A673 (cell line): ENCODE results near the gene WWP2. TPM values are rescaled to one million over a fixed set of nuclear protein-coding genes. Genes with fewer than 3 reads are reported as not detected.

Experiments
- BruUV-seq: library from RNA; stranded (reverse); fragments of 400-500 nt; replicated peaks from 2 replicates; lab custom pipeline; 2021; lab: Mats Ljungman, UMichigan
- CTCF ChIA-PET: fragments of 300-600 bp; sonication (Branson Sonifier 250); formaldehyde crosslinking; loops from one replicate; lab custom pipeline; 2022; ENCODE audit warnings: antibody characterized with exemption; lab: Charles Lee
- POLR2A ChIA-PET: fragments of 300-600 bp; sonication (Branson Sonifier 250); formaldehyde crosslinking; loops from one replicate; lab custom pipeline; 2022; ENCODE audit warnings: antibody characterized with exemption; ENCODE audit not compliant: low non-redundant PET; lab: Charles Lee
- DNase-seq: peaks from one replicate; pipeline ENCODE4 v3.0.0-alpha.2; 2015; ENCODE audit warnings: low spot score
- H3K27ac ChIP-seq: fragments of 200-600 bp; sonication (generic); 2 replicates; pipeline ENCODE4 v1.5.1; 2016; ENCODE audit warnings: mixed run types, low read depth, mild to moderate bottlenecking, mixed read lengths, antibody characterized with exemption, low read length; ENCODE audit not compliant: poor library complexity, severe bottlenecking
- H3K27me3 ChIP-seq: fragments of 200-600 bp; sonication (generic); replicated peaks from 2 replicates; pipeline ENCODE4 v1.6.1; 2017; ENCODE audit warnings: mixed run types, low read depth, mild to moderate bottlenecking, mixed read lengths, antibody characterized with exemption, low read length; ENCODE audit not compliant: insufficient read depth, poor library complexity
- H3K36me3 ChIP-seq: fragments of 200-600 bp; sonication (generic); 2 replicates; pipeline ENCODE4 v1.6.1; 2016; ENCODE audit warnings: mixed run types, mild to moderate bottlenecking, mixed read lengths, antibody characterized with exemption, low read length; ENCODE audit not compliant: insufficient read depth, poor library complexity, severe bottlenecking
- H3K4me1 ChIP-seq: fragments of 200-600 bp; sonication (generic); 2 replicates; pipeline ENCODE4 v1.6.1; 2017; ENCODE audit warnings: mixed run types, mild to moderate bottlenecking, mixed read lengths, antibody characterized with exemption, low read length; ENCODE audit not compliant: insufficient read depth, poor library complexity, severe bottlenecking
- H3K4me3 ChIP-seq: fragments of 200-600 bp; sonication (generic); 2 replicates; pipeline ENCODE4 v1.5.1; 2016; ENCODE audit warnings: low read depth, mixed run types, mild to moderate bottlenecking, mixed read lengths, low read length; ENCODE audit not compliant: poor library complexity, severe bottlenecking
- H3K9me3 ChIP-seq: fragments of 200-600 bp; sonication (generic); 2 replicates; pipeline ENCODE4 v1.6.1; 2016; ENCODE audit warnings: mixed run types, low read depth, mild to moderate bottlenecking, mixed read lengths, antibody characterized with exemption, low read length; ENCODE audit not compliant: poor library complexity, severe bottlenecking
- EZH2 ChIP-seq: fragments of 200-600 bp; sonication (generic); IDR thresholded peaks from 2 replicates; pipeline ENCODE4 v1.6.1; 2017; ENCODE audit warnings: borderline replicate concordance, low read depth, mild to moderate bottlenecking, mixed read lengths, antibody characterized with exemption, low read length; ENCODE audit not compliant: poor library complexity, severe bottlenecking
- intact Hi-C: fragments of 100-400 bp; cut with micrococcal nuclease; formaldehyde crosslinking; loops from one replicate; pipeline ENCODE4 v1.10.0; 2022; ENCODE audit not compliant: unreplicated experiment
- total RNA-seq: library from RNA; stranded (reverse); gene quantifications from 2 replicates; pipeline ENCODE4 v1.2.3, GENCODE V29; 2021
- TF ChIP-seq, protein P1 (sequence below): fragments of 300-800, 200-600 bp; sonication (generic); conservative IDR thresholded peaks from 2 replicates; pipeline ENCODE4 v1.5.1; 2017; ENCODE audit warnings: low read depth, mild to moderate bottlenecking, antibody characterized with exemption, low read length, moderate library complexity, mixed read lengths

WWP2 gene
- total RNA-seq, 1 experiment from 2014 or later, result 32.4 TPM

DNA sequence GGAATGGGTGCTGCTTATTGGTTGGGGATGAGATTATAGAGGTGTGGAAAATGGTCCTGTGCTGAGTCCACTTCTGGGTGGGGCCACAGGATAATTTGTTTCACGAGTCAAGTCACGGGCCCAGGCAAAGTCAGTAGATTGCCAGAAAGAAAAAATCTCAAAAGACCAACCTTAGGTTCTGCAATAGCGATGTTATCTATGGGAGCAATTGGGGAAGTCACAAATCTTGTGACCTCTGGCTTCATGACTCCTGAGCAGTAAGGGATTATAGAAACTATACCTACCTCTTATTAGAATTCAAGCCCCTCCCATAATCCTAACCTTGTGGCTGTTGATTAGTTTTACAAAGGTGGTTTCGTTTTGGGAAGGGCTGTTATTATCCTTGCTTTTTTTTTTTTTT, 31.4 kb downstream of the WWP2 start:
- ChIA-PET POLR2A (no interaction called here), CTCF (interaction anchor here (1.2 kb wide), 1 partner anchor 137 kb away, joined by 3 read pairs; no protein-coding TSS in a partner anchor)
- no TSS peak for BruUV-seq
- Histone ChIP-seq H3K4me1 (no peaks in the 10 kb centered on the region), H3K27ac (no peak overlapping the region), H3K27me3 (no peaks in the 10 kb centered on the region), H3K36me3 (no peaks in the 10 kb centered on the region), H3K4me3 (no peak overlapping the region), H3K9me3 (no peaks in the 10 kb centered on the region)
- intact Hi-C loops, result no loop called here
- DNase-seq, result no peak
- TF ChIP-seq, protein P1, sequence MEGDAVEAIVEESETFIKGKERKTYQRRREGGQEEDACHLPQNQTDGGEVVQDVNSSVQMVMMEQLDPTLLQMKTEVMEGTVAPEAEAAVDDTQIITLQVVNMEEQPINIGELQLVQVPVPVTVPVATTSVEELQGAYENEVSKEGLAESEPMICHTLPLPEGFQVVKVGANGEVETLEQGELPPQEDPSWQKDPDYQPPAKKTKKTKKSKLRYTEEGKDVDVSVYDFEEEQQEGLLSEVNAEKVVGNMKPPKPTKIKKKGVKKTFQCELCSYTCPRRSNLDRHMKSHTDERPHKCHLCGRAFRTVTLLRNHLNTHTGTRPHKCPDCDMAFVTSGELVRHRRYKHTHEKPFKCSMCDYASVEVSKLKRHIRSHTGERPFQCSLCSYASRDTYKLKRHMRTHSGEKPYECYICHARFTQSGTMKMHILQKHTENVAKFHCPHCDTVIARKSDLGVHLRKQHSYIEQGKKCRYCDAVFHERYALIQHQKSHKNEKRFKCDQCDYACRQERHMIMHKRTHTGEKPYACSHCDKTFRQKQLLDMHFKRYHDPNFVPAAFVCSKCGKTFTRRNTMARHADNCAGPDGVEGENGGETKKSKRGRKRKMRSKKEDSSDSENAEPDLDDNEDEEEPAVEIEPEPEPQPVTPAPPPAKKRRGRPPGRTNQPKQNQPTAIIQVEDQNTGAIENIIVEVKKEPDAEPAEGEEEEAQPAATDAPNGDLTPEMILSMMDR, result no peak
- TF ChIP-seq EZH2, result no peak

DNA sequence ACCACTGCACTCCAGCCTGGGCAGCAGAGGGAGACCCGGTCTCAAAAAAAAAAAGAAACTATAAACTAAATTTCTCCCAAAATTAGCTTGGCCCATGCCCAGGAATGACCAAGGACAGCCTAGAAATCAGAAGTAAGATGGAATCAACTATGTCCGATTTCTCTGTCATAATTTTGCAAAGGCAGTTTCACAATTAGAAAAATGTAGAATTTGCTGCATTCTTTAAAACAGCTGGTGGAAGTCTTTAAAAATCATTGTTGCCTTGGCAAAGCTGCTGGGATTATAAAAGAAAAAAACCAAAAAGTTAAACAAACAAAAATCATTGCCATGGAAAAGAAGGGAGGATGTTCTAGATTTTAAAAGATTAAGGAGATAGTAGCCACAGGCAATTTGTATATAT, 32.4 kb downstream of the WWP2 start:
- no peaks in the 10 kb centered on the region for H3K27me3 ChIP-seq
- ChIA-PET CTCF (interaction anchor here (1.2 kb wide), 1 partner anchor 136 kb away, joined by 3 read pairs; no protein-coding TSS in a partner anchor), POLR2A (no interaction called here)
- no peak overlapping the region for H3K27ac ChIP-seq
- H3K36me3 ChIP-seq, result no peaks in the 10 kb centered on the region
- H3K9me3 ChIP-seq, result no peaks in the 10 kb centered on the region
- no peak for TF ChIP-seq EZH2
- TF ChIP-seq, protein P1, result no peak
- DNase-seq, result no peak
- no TSS peak for BruUV-seq
- intact Hi-C loops, result no loop called here
- no peak overlapping the region for H3K4me3 ChIP-seq
- H3K4me1 ChIP-seq, result no peaks in the 10 kb centered on the region

DNA sequence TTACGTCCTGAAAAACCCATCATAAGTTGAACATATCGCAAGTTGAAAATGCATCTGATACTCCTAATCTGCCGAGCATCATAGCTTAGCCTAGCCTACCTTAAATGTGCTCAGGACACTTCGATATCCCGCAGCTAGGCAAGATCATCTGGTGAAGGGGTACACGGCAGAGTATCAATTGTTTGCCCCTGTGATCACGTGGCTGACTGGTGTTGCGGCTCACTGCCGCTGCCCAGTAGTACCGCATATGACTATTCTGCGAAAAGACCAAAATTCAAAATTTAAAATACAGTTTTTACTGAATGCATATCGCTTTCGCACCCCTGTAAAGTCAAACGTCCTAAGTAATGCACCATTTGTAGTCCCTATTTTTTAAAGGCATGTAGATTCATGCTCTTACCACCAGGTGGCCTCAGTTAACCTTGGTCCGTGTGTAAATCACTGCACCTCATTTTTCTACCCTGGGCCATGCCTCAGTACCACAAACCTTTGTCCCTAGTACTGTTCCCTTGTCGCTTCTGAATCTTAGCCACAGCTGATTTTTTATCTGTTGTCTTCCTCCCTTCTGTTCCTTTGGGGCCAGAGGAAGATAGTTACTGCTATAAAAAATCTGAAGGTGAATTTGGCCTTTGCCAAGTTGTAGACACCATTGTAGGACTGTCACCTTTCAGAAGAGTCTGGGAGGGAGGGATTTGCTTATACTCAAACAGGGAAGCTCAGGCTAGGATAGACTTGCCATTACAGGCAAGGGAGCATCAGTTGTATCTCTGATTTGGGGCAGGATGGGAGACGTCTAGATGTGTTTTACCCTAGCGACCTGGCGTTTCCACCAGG, 34.4 kb downstream of the WWP2 start:
- Histone ChIP-seq H3K4me3 (peak overlapping the region; percentile 16), H3K36me3 (no peaks in the 10 kb centered on the region), H3K4me1 (no peaks in the 10 kb centered on the region), H3K9me3 (no peaks in the 10 kb centered on the region), H3K27ac (no peak overlapping the region), H3K27me3 (no peaks in the 10 kb centered on the region)
- TF ChIP-seq, protein P1, result peak; percentile 89
- no peak for TF ChIP-seq EZH2
- ChIA-PET CTCF (interaction anchor here (2.3 kb wide), 1 partner anchor 133 kb away, joined by 18 read pairs; no protein-coding TSS in a partner anchor), POLR2A (no interaction called here)
- no TSS peak for BruUV-seq
- intact Hi-C loops, result loop anchor here (1.0 to 2.0 kb wide), 2 partner anchors 62 to 134 kb away; no protein-coding TSS in a partner anchor
- peak; percentile 85 for DNase-seq
